Measurements from ENCODE around the gene PLEKHH3. TPM values are rescaled to one million over a fixed set of nuclear protein-coding genes. Genes with fewer than 3 reads are reported as not detected.
A peak's percentile ranks its signal among the peaks of the same experiment; 100 is the strongest.

PLEKHH3 gene, protein sequence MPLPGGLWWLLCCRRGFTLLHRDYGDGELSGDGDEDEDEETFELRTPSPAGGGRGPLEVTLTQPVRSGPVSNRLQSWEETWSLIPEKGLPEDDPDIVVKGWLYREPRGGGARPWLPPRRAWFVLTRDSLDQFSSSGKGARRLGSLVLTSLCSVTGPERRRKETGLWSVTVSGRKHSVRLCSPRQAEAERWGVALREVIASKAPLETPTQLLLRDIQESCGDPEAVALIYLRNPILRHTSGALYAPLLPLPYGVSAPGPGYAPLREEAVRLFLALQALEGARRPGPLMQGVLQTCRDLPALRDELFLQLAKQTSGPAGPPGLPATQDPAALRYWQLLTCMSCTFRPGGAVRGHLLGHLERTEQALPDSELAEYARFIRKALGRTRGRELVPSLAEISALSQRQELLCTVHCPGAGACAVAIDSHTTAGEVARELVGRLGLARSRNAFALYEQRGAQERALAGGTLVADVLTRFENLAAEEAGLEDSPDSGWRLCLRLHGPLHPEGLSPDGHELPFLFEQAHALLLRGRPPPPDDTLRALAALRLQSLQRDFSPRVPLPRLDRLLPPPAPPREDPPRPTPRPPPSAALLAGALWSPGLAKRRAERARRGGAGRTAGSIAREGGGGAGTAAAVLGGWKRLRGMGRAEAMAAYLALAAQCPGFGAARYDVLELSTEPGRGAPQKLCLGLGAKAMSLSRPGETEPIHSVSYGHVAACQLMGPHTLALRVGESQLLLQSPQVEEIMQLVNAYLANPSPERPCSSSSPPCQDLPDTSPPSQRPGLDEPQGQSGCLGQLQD
- total RNA-seq (2022), result 25.3 and 26.2 TPM in 2 replicates
- Bru-seq, nascent RNA, result percentile 58 among the genes with signal in this experiment
- BruChase-seq, experiment 1, labeled RNA remaining after a 2-hour chase, result percentile 66 among the genes with signal in this experiment
- percentile 54 among the genes with signal in this experiment for BruChase-seq, experiment 2, labeled RNA remaining after a 6-hour chase
- long read RNA-seq, transcript PLEKHH3-205 (13 exons, 2,640 nt), result major isoform, 8 of 30 reads
- long read RNA-seq, transcript PLEKHH3-204 (13 exons, 2,983 nt), result minor isoform, 6 of 30 reads
- long read RNA-seq, partial matches to known transcripts, result 3 of 30 reads
- long read RNA-seq, other reads (novel, unspliced or antisense), result 10 of 30 reads

DNA sequence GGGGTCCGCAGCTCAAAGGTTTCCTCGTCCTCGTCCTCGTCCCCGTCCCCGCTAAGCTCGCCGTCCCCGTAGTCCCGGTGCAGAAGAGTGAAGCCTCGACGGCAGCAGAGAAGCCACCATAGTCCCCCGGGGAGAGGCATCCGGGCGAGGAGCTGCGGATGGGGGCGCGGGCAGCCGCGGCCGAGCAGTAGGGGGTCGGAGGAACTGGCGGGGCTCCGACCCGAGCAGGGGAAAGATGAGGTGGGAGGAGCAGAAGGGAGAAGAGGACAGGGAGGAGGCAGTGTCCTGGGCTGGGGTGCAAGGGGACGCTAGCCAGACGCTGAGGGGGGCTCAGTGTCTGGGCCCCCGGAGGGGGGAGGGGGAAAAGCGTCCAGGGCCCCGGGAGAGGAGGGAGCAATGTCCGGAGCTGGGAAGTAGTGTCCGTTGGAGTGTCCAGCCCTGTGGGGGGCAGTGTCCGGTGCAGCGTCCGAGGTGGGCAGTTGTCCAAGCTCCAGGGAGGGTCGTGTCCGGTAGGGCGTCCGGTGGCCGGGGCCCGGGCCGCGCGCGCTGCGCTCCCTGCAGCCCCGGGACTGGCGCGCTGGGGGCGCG, at the start of gene PLEKHH3:
Gene PLEKHH3, minus strand, starts transcription at position 571 of the 588 bp plus-strand sequence. Its CDS starts 431 bp downstream, at position 140.
- Mint-ChIP-seq H3K27me3 (ENCODE audit: insufficient read depth, unreplicated experiment) (no peaks in the 10 kb centered on the region), H3K36me3 (ENCODE audit: insufficient read depth, unreplicated experiment) (peaks cover 35% of the 10 kb centered on the region), H3K4me3 (ENCODE audit: unreplicated experiment) (peak within 1 kb of the TSS; percentile 89), H3K9me3 (ENCODE audit: unreplicated experiment) (no peaks in the 10 kb centered on the region), H3K27ac (ENCODE audit: unreplicated experiment) (peak within 1 kb of the TSS; percentile 95), H3K4me1 (ENCODE audit: low read depth, unreplicated experiment) (peaks cover 4% of the 10 kb centered on the region)
- POLR2A ChIA-PET, result interaction anchor here (0.6 to 2.2 kb wide), 10 partner anchors 17 to 686 kb away, joined by 3 to 10 read pairs (median 4); partner anchors contain the start of genes BECN1, PSMC3IP, RETREG3 and RPL27
- H3K4me3 ChIP-seq (ENCODE audit: low read depth, low read length), result peak within 1 kb of the TSS; percentile 85
- CTCF ChIA-PET, result interaction anchor here (0.6 to 3.5 kb wide), 13 partner anchors 17 to 201 kb away, joined by 3 to 27 read pairs (median 4); partner anchors contain the start of genes BECN1, RETREG3, TUBG1 and TUBG2
- no peaks in the 10 kb centered on the region for H3K27me3 ChIP-seq (replicated peaks; ENCODE audit: control insufficient read depth, insufficient read depth, low read length)
- no peak for DNase-seq
- TF ChIP-seq, protein P1, sequence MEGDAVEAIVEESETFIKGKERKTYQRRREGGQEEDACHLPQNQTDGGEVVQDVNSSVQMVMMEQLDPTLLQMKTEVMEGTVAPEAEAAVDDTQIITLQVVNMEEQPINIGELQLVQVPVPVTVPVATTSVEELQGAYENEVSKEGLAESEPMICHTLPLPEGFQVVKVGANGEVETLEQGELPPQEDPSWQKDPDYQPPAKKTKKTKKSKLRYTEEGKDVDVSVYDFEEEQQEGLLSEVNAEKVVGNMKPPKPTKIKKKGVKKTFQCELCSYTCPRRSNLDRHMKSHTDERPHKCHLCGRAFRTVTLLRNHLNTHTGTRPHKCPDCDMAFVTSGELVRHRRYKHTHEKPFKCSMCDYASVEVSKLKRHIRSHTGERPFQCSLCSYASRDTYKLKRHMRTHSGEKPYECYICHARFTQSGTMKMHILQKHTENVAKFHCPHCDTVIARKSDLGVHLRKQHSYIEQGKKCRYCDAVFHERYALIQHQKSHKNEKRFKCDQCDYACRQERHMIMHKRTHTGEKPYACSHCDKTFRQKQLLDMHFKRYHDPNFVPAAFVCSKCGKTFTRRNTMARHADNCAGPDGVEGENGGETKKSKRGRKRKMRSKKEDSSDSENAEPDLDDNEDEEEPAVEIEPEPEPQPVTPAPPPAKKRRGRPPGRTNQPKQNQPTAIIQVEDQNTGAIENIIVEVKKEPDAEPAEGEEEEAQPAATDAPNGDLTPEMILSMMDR (IDR thresholded peaks at IDR 0.05; ENCODE audit: insufficient read depth in 1 of 2, low read depth in 1 of 2, low read length in 1 of 2, severe bottlenecking in 1 of 2, unreplicated experiment in 1 of 2), result peak; percentile 8 to 15
- BruUV-seq (replicated peaks), result no TSS peak
- peaks cover 2% of the 10 kb centered on the region for H3K36me3 ChIP-seq (ENCODE audit: control insufficient read depth, insufficient read depth, low read length)
- H3K9me3 ChIP-seq, result no peaks in the 10 kb centered on the region
- peaks cover 26% of the 10 kb centered on the region for H3K4me1 ChIP-seq
- intact Hi-C loops (cut with micrococcal nuclease; ENCODE audit: unreplicated experiment), result loop anchor here (1.0 to 5.0 kb wide), 2 partner anchors 67 to 86 kb away; partner anchors contain the start of genes RAMP2, RETREG3 and TUBG1

DNA sequence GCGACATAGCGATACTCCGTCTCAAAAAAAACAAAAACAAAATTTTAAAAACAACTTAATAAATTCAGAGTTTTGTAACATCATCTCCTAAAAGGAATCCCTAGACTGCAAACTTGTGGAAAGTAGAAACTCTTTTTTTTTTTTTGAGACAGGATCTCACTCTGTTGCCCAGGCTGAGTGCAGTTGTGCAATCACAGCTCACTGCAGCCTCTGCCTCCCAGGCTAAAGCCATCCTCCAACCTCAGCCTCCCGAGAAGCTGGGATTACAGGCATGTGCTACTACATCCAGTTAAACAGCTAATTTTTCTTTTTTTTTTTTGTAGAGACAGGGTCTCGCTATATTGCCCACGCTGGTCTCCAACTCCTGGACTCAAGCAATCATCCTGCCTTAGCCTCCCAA, 48.3 kb upstream of the PLEKHH3 start:
- no peaks in the 10 kb centered on the region for H3K27me3 Mint-ChIP-seq (ENCODE audit: insufficient read depth, unreplicated experiment)
- H3K27me3 ChIP-seq (replicated peaks; ENCODE audit: control insufficient read depth, insufficient read depth, low read length), result no peaks in the 10 kb centered on the region
- ChIA-PET CTCF (interaction anchor here (3.2 kb wide), 1 partner anchor 38 kb away, joined by 9 read pairs; no protein-coding TSS in a partner anchor), POLR2A (no interaction called here)
- H3K36me3 ChIP-seq (ENCODE audit: control insufficient read depth, insufficient read depth, low read length), result no peaks in the 10 kb centered on the region; the same call in 1 of the 2 replicates
- no peaks in the 10 kb centered on the region for H3K4me1 Mint-ChIP-seq (ENCODE audit: low read depth, unreplicated experiment)
- peaks cover 20% of the 10 kb centered on the region for H3K36me3 Mint-ChIP-seq (ENCODE audit: insufficient read depth, unreplicated experiment)
- TF ChIP-seq, protein P1 (IDR thresholded peaks at IDR 0.05; ENCODE audit: insufficient read depth in 1 of 2, low read depth in 1 of 2, low read length in 1 of 2, severe bottlenecking in 1 of 2, unreplicated experiment in 1 of 2), result no peak
- no peak for DNase-seq
- no peak overlapping the region for H3K4me3 ChIP-seq (ENCODE audit: low read depth, low read length)
- no peak overlapping the region for H3K4me3 Mint-ChIP-seq (ENCODE audit: unreplicated experiment)
- no TSS peak for BruUV-seq (replicated peaks)
- H3K9me3 Mint-ChIP-seq (ENCODE audit: unreplicated experiment), result no peaks in the 10 kb centered on the region
- H3K27ac Mint-ChIP-seq (ENCODE audit: unreplicated experiment), result no peak overlapping the region
- no peaks in the 10 kb centered on the region for H3K9me3 ChIP-seq
- intact Hi-C loops (cut with micrococcal nuclease; ENCODE audit: unreplicated experiment), result no loop called here
- no peaks in the 10 kb centered on the region for H3K4me1 ChIP-seq

All from Caco-2 (cell line).